Hematopoietic multipotent progenitor cell treated with erythropoietin and hydrocortisone succinate and interleukin-3 and kit ligand, for 6 days (in vitro differentiated cells): ENCODE results near the gene SCAP.

Source experiments
- DNase-seq: peaks from one replicate; pipeline ENCODE4 v3.0.0-alpha.2; 2015

SCAP gene

GRCh38 chr3:47429476-47430270, 46.1 kb downstream of the SCAP start:
- DNase-seq, result no peak

- peak; percentile 75 for DNase-seq
Observed at GRCh38 chr3:47428662-47429061, 47.1 kb downstream of the SCAP start.

- DNase-seq, result no peak
Observed at GRCh38 chr3:47427866-47428265, 47.9 kb downstream of the SCAP start.

GRCh38 chr3:47425959-47426358, 49.8 kb downstream of the SCAP start:
- DNase-seq, result no peak

- DNase-seq, result no peak
Observed at GRCh38 chr3:47425383-47425778, 50.4 kb downstream of the SCAP start.

- no peak for DNase-seq
Observed at GRCh38 chr3:47424434-47425382, 51.0 kb downstream of the SCAP start.

GRCh38 chr3:47423548-47424145, 52.1 kb downstream of the SCAP start:
- DNase-seq, result no peak

- DNase-seq, result no peak
Observed at GRCh38 chr3:47422743-47423142, 53.0 kb downstream of the SCAP start.

- peak; percentile 76 for DNase-seq
Observed at GRCh38 chr3:47421741-47422649, 53.7 kb downstream of the SCAP start.

- DNase-seq, result peak; percentile 95
Observed at GRCh38 chr3:47420511-47421484, 54.9 kb downstream of the SCAP start.

GRCh38 chr3:47420044-47420430, 55.7 kb downstream of the SCAP start:
- no peak for DNase-seq

GRCh38 chr3:47419083-47420043, 56.4 kb downstream of the SCAP start:
- no peak for DNase-seq

GRCh38 chr3:47418167-47419082, 57.3 kb downstream of the SCAP start:
- peak; percentile 40 for DNase-seq

- no peak for DNase-seq
Observed at GRCh38 chr3:47416041-47416440, 59.7 kb downstream of the SCAP start.

- DNase-seq, result no peak
Observed at GRCh38 chr3:47414666-47415587, 60.8 kb downstream of the SCAP start.

- DNase-seq, result no peak
Observed at GRCh38 chr3:47414161-47414564, 61.6 kb downstream of the SCAP start.

GRCh38 chr3:47413751-47414150, 62.0 kb downstream of the SCAP start:
- no peak for DNase-seq
